ENCODE measurements around the gene ELOB.

GRCh38 chr16:2782583-2783351 is 5.7 kb upstream of the ELOB start:
- no peak for TF ChIP-seq CTCF (IDR thresholded peaks at IDR 0.05)
- TF ChIP-seq POLR2A (IDR thresholded peaks at IDR 0.05), result no peak
